Measurements from ENCODE around the gene HSD17B3. TPM values are rescaled to one million over a fixed set of nuclear protein-coding genes. Genes with fewer than 3 reads are reported as not detected.

Gene HSD17B3
- total and polyA plus RNA-seq, 10 of the 15 experiments (the other 5 are each of a cell fraction or from before 2014, with no cell fraction given), result not detected

GRCh38 chr9:96217754-96218693 lies 84.0 kb downstream of the HSD17B3 start (continued):
- TF ChIP-seq BCL3 (IDR thresholded peaks at IDR 0.05; ENCODE audit: borderline replicate concordance, insufficient read depth, low read depth, low read length, poor library complexity, severe bottlenecking), result no peak

GRCh38 chr9:96217294-96217707 lies 84.7 kb downstream of the HSD17B3 start:
- ChIA-PET POLR2A (interaction anchor here (0.6 kb wide), 1 partner anchor 638 kb away, joined by 5 read pairs; no protein-coding TSS in a partner anchor), CTCF (interaction anchor here (0.8 to 1.9 kb wide), 15 partner anchors 8 to 1536 kb away, joined by 3 to 8 read pairs (median 3); no protein-coding TSS in a partner anchor)
- no TSS peak for BruUV-seq (replicated peaks)

More at GRCh38 chr9:96217294-96217707, 84.7 kb downstream of the HSD17B3 start:
- no peaks in the 10 kb centered on the region; the same call in 2 of the 3 replicates for H3K9me3 ChIP-seq (replicated peaks; ENCODE audit: control insufficient read depth, insufficient read depth, low read length)
- DNase-seq (ENCODE audit: low read depth, low spot score) (no peak), ATAC-seq (no peak), FAIRE-seq (no peak)
- H3K27me3 ChIP-seq (replicated peaks in 1 of 2; ENCODE audit: control insufficient read depth in 2 of 2, insufficient read depth in 2 of 2, low read length in 1 of 2), result peaks cover 0 to 2% of the 10 kb centered on the region in 2 experiments; a peak in 1 of 4 replicates
- ChIA-PET SMC1A (ENCODE audit: uncharacterized antibody, unreplicated experiment) (interaction anchor here (0.6 to 1.7 kb wide), 11 partner anchors 20 to 995 kb away, joined by 3 to 6 read pairs (median 3); no protein-coding TSS in a partner anchor), RAD21 (ENCODE audit: unreplicated experiment) (interaction anchor here (0.6 to 2.1 kb wide), 7 partner anchors 67 to 875 kb away, joined by 3 to 15 read pairs (median 4); no protein-coding TSS in a partner anchor)
- no peak overlapping the region for H3K9ac ChIP-seq (ENCODE audit: control insufficient read depth, insufficient read depth, low read length)
- H3K4me2 ChIP-seq (ENCODE audit: control insufficient read depth, insufficient read depth), result no peak overlapping the region
- no peak overlapping the region for H3K27ac ChIP-seq (ENCODE audit: control insufficient read depth, insufficient read depth)
- no peak overlapping the region for H3K4me3 ChIP-seq
- no peak for TF ChIP-seq TCF12 (IDR thresholded peaks at IDR 0.05; ENCODE audit: low read depth, low read length)
- no peak for TF ChIP-seq MEF2A (IDR thresholded peaks at IDR 0.05; ENCODE audit: insufficient read depth, low read depth, low read length)
- no peak for TF ChIP-seq PAX5 (IDR thresholded peaks at IDR 0.05; ENCODE audit: borderline replicate concordance, low read depth, low read length)
- no peaks in the 10 kb centered on the region for H4K20me1 ChIP-seq (ENCODE audit: control insufficient read depth, insufficient read depth)
- intact Hi-C loops (cut with micrococcal nuclease; ENCODE audit: unreplicated experiment), result loop anchor here (5.0 to 10.0 kb wide), 6 partner anchors 80 to 1532 kb away; no protein-coding TSS in a partner anchor
- H3K79me2 ChIP-seq (ENCODE audit: control insufficient read depth, insufficient read depth, low read length), result no peaks in the 10 kb centered on the region
- H3K4me1 ChIP-seq (ENCODE audit: control insufficient read depth, insufficient read depth, low read length), result peaks cover 6% of the 10 kb centered on the region
- H3K36me3 ChIP-seq (ENCODE audit: control insufficient read depth in 2 of 2, insufficient read depth in 2 of 2, low read length in 1 of 2), result no peaks in the 10 kb centered on the region
- WGBS (ENCODE audit: insufficient coverage, insufficient replicate concordance, low lambda C conversion rate, missing lambda C conversion rate), result 81% methylated on average over 11 of the region's 11 CpGs
- in situ Hi-C loops (cut with MboI), result loop anchor here (25.0 kb wide), 1 partner anchor 1530 kb away; no protein-coding TSS in a partner anchor
- no peak overlapping the region for H2AFZ ChIP-seq (ENCODE audit: control insufficient read depth, low read depth, low read length)
